ENCODE results near the gene TP53I3.
"Not testable (repeated sequence)": the region's sequence is repeated elsewhere in the genome, so short reads cannot be mapped to it uniquely, and the experiment has no call there.

Gene TP53I3

DNA sequence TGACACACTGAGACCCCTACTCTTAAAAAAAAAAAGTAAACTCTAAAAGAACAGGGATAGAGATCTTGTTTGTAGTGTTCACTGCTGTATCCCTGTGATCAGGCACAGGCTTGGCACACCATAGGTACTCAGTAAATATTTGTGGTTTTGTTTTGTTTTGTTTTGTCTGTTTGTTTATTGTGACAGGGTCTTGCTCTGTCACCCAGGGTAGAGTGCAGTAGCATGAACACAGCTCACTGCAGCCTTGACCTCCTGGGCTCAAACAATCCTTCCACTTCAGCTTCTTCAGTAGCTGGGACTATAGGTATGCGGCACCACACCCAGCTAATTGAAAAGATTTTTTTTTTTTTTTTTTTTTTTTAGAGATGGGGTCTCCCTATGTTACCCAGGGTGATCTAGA lies 31.7 kb downstream of the TP53I3 start:
- DNase-seq (ENCODE audit: low read depth in 3 of 3): no peak

DNA sequence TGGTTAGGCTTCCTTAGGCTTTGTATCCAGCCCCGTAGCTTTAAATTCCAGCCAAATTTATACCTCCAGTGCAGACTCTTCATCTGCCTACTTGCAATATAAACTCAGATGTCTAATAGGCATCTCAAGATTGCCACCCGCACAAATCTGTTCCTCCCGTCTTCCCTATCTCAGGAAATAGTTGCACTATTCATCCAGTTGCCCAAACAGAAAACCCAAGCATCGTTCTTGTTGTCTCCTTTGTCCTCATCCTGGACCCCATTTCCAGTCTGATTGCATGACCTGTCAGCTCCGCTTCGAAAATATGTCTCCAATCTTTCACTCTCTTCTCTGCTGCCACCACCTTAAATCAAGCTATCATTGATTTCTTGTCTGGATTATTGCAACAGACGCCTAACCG lies 32.8 kb downstream of the TP53I3 start:
- DNase-seq (ENCODE audit: low read depth in 3 of 3): no peak

DNA sequence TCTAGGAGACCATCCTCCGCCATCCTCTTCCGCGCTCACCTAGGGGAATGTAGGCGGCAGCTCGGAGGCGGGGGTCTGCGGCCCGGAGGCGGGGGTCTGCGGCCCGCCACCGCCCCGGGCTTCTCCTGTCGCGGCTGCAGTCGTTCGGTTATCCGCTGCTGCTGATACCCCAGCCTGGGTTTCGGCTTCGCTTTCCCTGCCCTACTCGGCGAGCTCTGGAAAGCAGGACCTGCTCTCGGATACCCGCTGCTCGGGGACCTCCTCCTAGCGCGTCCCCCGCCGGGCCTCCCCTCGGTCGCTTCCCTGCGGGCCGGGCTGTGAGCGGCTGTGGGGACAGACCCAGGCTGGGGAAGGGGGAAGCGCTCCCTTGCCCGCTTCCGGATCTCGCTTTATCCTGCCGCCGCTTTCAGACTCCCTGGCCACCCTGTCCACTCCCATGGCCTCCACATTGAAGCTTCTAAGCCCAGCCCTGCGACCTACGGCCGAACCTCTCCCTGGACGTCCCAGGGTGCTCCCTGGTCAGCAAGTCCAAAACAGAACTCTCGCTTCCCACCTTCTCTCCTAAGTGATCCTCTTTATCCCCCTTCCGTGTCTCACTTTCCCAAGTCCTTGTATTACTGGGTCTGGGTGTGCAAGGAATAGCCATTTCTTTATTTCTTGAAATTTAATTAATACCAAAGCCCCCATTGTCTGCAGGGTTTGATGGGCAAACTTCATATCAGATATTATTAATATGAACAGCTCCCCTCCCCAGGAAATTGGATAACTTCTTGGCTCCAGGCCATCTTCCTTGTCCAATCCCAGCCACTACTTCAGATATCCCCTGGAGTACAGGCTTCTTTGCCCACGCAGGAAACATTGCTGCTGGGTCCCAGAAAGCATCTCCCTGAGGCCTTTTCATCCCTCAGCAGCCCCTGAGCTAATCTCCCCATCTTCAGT lies 34.3 kb downstream of the TP53I3 start:
- DNase-seq (ENCODE audit: low read depth in 3 of 3): peak in 1 of 3 donors; percentile 16

DNA sequence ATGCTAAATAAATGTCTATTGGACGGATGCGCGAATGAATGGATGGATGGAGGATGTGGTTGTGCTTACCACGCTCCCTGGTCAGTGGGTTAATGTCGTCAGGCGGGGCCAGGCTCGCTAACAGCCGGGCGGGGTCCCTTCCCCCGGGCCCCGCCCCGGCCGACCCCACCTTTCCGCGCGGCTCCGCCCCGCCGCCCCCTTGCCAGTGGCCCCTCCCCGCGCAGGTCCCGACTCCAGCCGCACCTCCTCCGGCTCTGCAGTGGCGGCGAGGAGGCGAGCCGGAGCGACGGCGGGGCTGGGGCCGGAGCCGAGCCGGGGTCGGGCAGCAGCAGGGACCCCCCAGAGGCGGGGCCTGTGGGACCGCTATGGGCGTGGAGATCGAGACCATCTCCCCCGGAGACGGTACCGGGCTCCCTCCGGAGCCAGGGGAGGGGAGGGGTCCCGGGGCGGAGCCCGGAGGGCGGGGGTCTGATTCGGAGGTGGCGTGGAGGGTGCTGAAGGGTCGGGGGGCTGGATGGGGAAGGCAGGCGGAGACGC lies 35.1 kb downstream of the TP53I3 start, which contains the start of gene FKBP1B:
TSS of gene FKBP1B (plus strand) at position 257 of the 537 bp plus-strand sequence. CDS start at position 366, 109 bp downstream.
- peak in 1 of 3 donors; percentile 44 for DNase-seq (ENCODE audit: low read depth in 3 of 3)

DNA sequence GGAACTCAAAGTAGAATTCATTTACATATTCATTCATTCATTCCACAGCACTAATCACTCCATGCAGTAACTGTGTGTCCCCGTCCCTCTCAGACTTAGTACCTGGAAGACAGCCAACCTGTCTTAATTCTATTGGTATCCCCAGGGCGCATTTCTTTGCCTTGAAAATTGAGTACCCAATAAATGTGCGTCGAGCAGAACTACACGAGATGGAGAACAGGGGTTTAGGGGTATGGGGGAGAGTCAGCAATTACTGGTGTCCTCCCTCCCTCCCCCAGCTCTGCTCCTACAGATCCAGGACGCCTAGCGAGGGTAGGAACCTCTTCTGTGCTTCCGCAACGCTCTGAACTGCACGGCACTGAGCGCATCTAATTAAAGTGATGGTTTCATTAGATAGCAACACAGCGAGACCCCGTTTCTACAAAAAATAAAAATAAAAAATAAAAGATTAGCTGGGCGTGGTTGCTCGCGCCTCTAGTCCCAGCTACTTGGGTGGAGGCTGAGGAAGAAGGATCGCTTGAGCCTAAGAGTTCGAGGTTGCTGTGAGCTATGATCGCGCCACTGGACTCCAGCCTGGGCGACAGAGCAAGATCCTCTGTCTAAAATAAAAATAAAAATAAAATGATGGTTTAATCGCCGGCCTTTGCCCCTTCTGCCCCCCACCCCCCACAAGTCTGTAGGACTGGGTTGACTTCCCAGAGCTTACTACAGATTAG lies 35.7 kb downstream of the TP53I3 start:
- no peak for DNase-seq (ENCODE audit: low read depth in 3 of 3)

GRCh38 chr2:24047703-24048033 lies 37.0 kb downstream of the TP53I3 start:
- DNase-seq (ENCODE audit: low read depth in 3 of 3): no peak

- peak; percentile 83 to 93 (median 89) for DNase-seq (ENCODE audit: low read depth in 3 of 3)
Measured at GRCh38 chr2:24046930-24047702, 37.5 kb downstream of the TP53I3 start, which contains the start of gene WDCP. WDCP (minus strand) TSS chr2:24047391; CDS start chr2:24039494, 7,897 bp downstream.

DNA sequence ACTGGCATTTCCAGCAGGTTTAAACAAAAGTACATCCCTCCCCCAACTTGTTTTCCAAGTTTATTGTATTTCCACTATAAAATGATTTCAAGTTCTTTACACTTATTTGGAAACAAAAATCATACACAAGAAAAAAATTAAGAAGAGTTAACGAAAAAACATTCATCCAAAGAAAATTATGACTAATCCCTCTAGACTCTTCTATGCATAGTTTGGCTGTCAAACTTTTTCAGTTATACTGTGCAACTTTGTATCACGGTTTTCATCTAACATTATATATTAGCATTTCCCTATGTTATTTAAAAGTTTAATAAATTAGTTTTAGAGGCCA lies 38.1 kb downstream of the TP53I3 start:
- no peak for DNase-seq (ENCODE audit: low read depth in 3 of 3)

- no peak for DNase-seq (ENCODE audit: low read depth in 3 of 3)
Measured at GRCh38 chr2:24045511-24046508, 38.8 kb downstream of the TP53I3 start.

DNA sequence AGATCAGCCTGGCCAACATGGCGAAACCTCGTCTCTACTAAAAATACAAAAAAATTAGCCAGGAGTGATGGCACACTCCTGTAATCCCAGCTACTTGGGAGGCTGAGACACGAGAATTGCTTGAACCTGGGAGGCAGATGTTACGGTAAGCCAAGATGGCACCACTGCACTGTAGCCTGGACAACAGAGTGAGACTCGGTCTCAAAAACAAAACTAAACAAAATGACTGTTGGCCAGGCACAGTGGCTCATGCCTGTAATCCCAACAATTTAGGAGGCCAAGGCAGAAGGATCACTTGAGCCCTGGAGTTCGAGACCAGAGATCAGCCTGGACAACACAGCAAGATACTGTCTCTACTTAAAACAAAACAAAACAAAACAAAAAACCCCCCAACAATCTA lies 41.5 kb downstream of the TP53I3 start:
- not testable (repeated sequence) for DNase-seq (ENCODE audit: low read depth in 3 of 3)

DNA sequence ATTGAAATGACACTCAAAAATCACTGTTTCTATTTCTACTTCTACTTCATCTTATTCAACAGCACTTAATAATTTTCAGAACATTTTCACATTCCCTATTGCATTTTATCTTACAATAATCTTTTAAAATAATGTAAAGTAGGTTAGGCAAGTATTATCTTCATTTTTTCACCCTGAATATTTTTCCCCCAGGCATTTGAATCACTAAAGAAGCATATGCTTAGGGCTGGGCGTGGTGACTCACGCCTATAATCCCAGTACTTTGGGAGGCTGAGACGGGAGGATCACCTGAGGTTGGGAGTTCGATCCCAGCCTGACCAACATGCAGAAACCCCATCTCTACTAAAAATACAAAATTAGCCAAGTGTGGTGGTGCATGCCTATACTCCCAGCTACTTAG lies 44.1 kb downstream of the TP53I3 start:
- no peak for DNase-seq (ENCODE audit: low read depth in 3 of 3)

DNA sequence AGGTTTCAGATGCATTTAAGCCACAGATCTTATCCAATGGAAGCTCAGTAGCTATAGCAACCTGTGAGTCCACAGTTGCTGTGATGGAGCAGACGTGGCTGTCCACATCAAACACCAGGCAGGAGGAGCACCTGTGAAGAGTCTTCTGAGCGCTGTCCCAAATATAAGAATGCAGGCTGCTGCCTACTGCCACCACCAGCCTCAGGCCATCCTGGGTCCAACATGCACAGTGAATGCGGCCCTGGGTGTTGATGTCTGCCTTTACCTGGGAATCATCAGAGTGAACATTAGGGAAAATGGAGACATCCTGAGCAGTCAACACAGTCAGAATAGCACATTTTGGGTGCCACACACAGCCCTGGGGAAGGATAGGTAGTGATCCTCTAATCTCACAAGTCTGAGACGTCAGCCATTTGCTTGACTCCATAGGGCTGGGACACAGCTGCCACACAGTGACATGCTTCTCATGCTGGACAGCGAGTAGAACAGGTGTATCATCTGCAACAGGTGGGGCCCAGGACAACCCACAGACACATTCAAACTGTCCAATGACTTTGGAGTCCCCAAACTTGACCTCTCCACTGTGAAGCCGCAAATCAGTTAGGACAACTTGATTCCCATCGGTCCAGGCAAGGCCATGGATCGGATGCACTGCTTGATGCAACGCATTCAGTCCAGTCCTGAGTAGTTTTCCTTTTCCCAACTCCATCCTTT lies 45.7 kb downstream of the TP53I3 start:
- no peak for DNase-seq (ENCODE audit: low read depth in 3 of 3)
